Adipocyte (in vitro differentiated cells): Measurements from ENCODE around the gene MRPS27.
A peak's percentile ranks its signal among the peaks of the same experiment; 100 is the strongest.
"Not testable (repeated sequence)": the region's sequence is repeated elsewhere in the genome, so short reads cannot be mapped to it uniquely, and the experiment has no call there.

Experiments
- DNase-seq: peaks from one replicate; pipeline ENCODE4 v3.0.0-alpha.2; 2015; ENCODE audit warnings: low read depth
- H3K27me3 ChIP-seq: replicated peaks from 2 replicates; pipeline ENCODE4 v1.7.0; 2013; ENCODE audit warnings: mild to moderate bottlenecking, low read length, moderate library complexity; ENCODE audit not compliant: control insufficient read depth, insufficient read depth
- H3K36me3 ChIP-seq: 2 replicates; pipeline ENCODE4 v1.7.0; 2013; ENCODE audit warnings: low read length, mild to moderate bottlenecking, moderate library complexity; ENCODE audit not compliant: control insufficient read depth, insufficient read depth, severe bottlenecking
- H3K4me1 ChIP-seq: 2 replicates; pipeline ENCODE4 v1.7.0; 2013; ENCODE audit warnings: mild to moderate bottlenecking, low read length, moderate library complexity; ENCODE audit not compliant: control insufficient read depth, insufficient read depth
- H3K4me3 ChIP-seq: 2 replicates; pipeline ENCODE4 v1.7.0; 2013; ENCODE audit warnings: mild to moderate bottlenecking, low read length, moderate library complexity
- H3K9ac ChIP-seq: 2 replicates; pipeline ENCODE4 v1.7.0; 2013; ENCODE audit warnings: mild to moderate bottlenecking, low read length, moderate library complexity
- H3K9me3 ChIP-seq: 2 replicates; pipeline ENCODE4 v1.7.0; 2013; ENCODE audit warnings: mild to moderate bottlenecking, low read length, moderate library complexity; ENCODE audit not compliant: control insufficient read depth

Gene MRPS27

GRCh38 chr5:72301557-72301956, 18.5 kb downstream of the MRPS27 start:
- no peak for DNase-seq
- H3K4me3 ChIP-seq, result no peak overlapping the region
- no peaks in the 10 kb centered on the region for H3K27me3 ChIP-seq
- peaks cover 14% of the 10 kb centered on the region for H3K36me3 ChIP-seq
- peaks cover 28% of the 10 kb centered on the region for H3K4me1 ChIP-seq
- H3K9ac ChIP-seq, result no peak overlapping the region
- no peaks in the 10 kb centered on the region for H3K9me3 ChIP-seq

GRCh38 chr5:72300590-72301339, 19.3 kb downstream of the MRPS27 start:
- Histone ChIP-seq H3K4me1 (peaks cover 30% of the 10 kb centered on the region), H3K36me3 (peaks cover 14% of the 10 kb centered on the region), H3K27me3 (no peaks in the 10 kb centered on the region), H3K9me3 (no peaks in the 10 kb centered on the region), H3K9ac (peak overlapping the region; percentile 28), H3K4me3 (no peak overlapping the region)
- DNase-seq, result no peak

- H3K4me3 ChIP-seq, result no peak overlapping the region
- H3K4me1 ChIP-seq, result peaks cover 35% of the 10 kb centered on the region
- DNase-seq, result no peak
- peaks cover 14% of the 10 kb centered on the region for H3K36me3 ChIP-seq
- no peaks in the 10 kb centered on the region for H3K27me3 ChIP-seq
- H3K9ac ChIP-seq, result no peak overlapping the region
- no peaks in the 10 kb centered on the region for H3K9me3 ChIP-seq
Measured at GRCh38 chr5:72298711-72299110, 21.3 kb downstream of the MRPS27 start.

GRCh38 chr5:72298136-72298535, 21.9 kb downstream of the MRPS27 start:
- not testable (repeated sequence) for H3K9me3 ChIP-seq, H3K9ac ChIP-seq, H3K27me3 ChIP-seq, DNase-seq, H3K4me3 ChIP-seq
- peaks cover 13% of the 10 kb centered on the region for H3K36me3 ChIP-seq
- peaks cover 41% of the 10 kb centered on the region for H3K4me1 ChIP-seq

- Histone ChIP-seq H3K36me3 (peaks cover 5% of the 10 kb centered on the region), H3K27me3 (no peaks in the 10 kb centered on the region), H3K9me3 (no peaks in the 10 kb centered on the region), H3K4me3 (no peak overlapping the region), H3K9ac (no peak overlapping the region), H3K4me1 (peaks cover 41% of the 10 kb centered on the region)
- no peak for DNase-seq
Measured at GRCh38 chr5:72296256-72296655, 23.8 kb downstream of the MRPS27 start.

GRCh38 chr5:72295539-72295938, 24.5 kb downstream of the MRPS27 start:
- Histone ChIP-seq H3K9me3 (no peaks in the 10 kb centered on the region), H3K27me3 (no peaks in the 10 kb centered on the region), H3K4me1 (peaks cover 34% of the 10 kb centered on the region), H3K4me3 (no peak overlapping the region), H3K36me3 (peaks cover 9% of the 10 kb centered on the region), H3K9ac (no peak overlapping the region)
- no peak for DNase-seq

- Histone ChIP-seq H3K4me3 (no peak overlapping the region), H3K27me3 (no peaks in the 10 kb centered on the region), H3K9ac (peak overlapping the region; percentile 38), H3K9me3 (no peaks in the 10 kb centered on the region), H3K4me1 (peaks cover 33% of the 10 kb centered on the region), H3K36me3 (peaks cover 19% of the 10 kb centered on the region)
- no peak for DNase-seq
Measured at GRCh38 chr5:72294473-72294872, 25.6 kb downstream of the MRPS27 start.

- H3K36me3 ChIP-seq, result peaks cover 20% of the 10 kb centered on the region
- peak overlapping the region; percentile 38 for H3K9ac ChIP-seq
- H3K4me3 ChIP-seq, result no peak overlapping the region
- H3K4me1 ChIP-seq, result peaks cover 33% of the 10 kb centered on the region
- no peak for DNase-seq
- H3K9me3 ChIP-seq, result no peaks in the 10 kb centered on the region
- no peaks in the 10 kb centered on the region for H3K27me3 ChIP-seq
Measured at GRCh38 chr5:72293495-72294055, 26.5 kb downstream of the MRPS27 start.

- H3K36me3 ChIP-seq, result peaks cover 24% of the 10 kb centered on the region
- H3K9ac ChIP-seq, result no peak overlapping the region
- no peak overlapping the region for H3K4me3 ChIP-seq
- no peaks in the 10 kb centered on the region for H3K9me3 ChIP-seq
- DNase-seq, result no peak
- H3K27me3 ChIP-seq, result no peaks in the 10 kb centered on the region
- peaks cover 33% of the 10 kb centered on the region for H3K4me1 ChIP-seq
Measured at GRCh38 chr5:72292411-72292810, 27.6 kb downstream of the MRPS27 start.

GRCh38 chr5:72291601-72292000, 28.4 kb downstream of the MRPS27 start:
- H3K36me3 ChIP-seq, result peaks cover 24% of the 10 kb centered on the region

GRCh38 chr5:72290356-72291133, 29.5 kb downstream of the MRPS27 start:
- H3K4me1 ChIP-seq, result peaks cover 23% of the 10 kb centered on the region
- no peak overlapping the region for H3K9ac ChIP-seq
- DNase-seq, result peak; percentile 74
- H3K4me3 ChIP-seq, result no peak overlapping the region
- no peaks in the 10 kb centered on the region for H3K27me3 ChIP-seq
- no peaks in the 10 kb centered on the region for H3K9me3 ChIP-seq
- H3K36me3 ChIP-seq, result peaks cover 24% of the 10 kb centered on the region

More at GRCh38 chr5:72291601-72292000, 28.4 kb downstream of the MRPS27 start:
- Histone ChIP-seq H3K27me3 (no peaks in the 10 kb centered on the region), H3K4me1 (peaks cover 33% of the 10 kb centered on the region), H3K9ac (no peak overlapping the region), H3K4me3 (no peak overlapping the region), H3K9me3 (no peaks in the 10 kb centered on the region)
- DNase-seq, result no peak
